Chondrocyte (in vitro differentiated cells): ENCODE data around the gene LRMDA. TPM values are rescaled to one million over a fixed set of nuclear protein-coding genes. Genes with fewer than 3 reads are reported as not detected.

Source experiments
- DNase-seq: peaks from one replicate; pipeline ENCODE4 v3.0.0; 2021; ENCODE audit warnings: mixed read lengths, low spot score
- H3K27ac Mint-ChIP-seq: one replicate; pipeline ENCODE4 v1.8.0; 2021; ENCODE audit warnings: mild to moderate bottlenecking, moderate library complexity, mixed read lengths; ENCODE audit not compliant: unreplicated experiment
- H3K27me3 Mint-ChIP-seq: 2 replicates; pipeline ENCODE4 v1.8.0; 2021; ENCODE audit warnings: low read depth, mixed read lengths
- H3K36me3 Mint-ChIP-seq: 2 replicates; pipeline ENCODE4 v1.8.0; 2021; ENCODE audit warnings: low read depth, mixed read lengths
- H3K4me1 Mint-ChIP-seq: 2 replicates; pipeline ENCODE4 v1.8.0; 2021; ENCODE audit warnings: low read depth, mild to moderate bottlenecking, mixed read lengths
- H3K4me3 Mint-ChIP-seq: one replicate; pipeline ENCODE4 v1.8.0; 2021; ENCODE audit warnings: mild to moderate bottlenecking, moderate library complexity, mixed read lengths; ENCODE audit not compliant: unreplicated experiment
- H3K9me3 Mint-ChIP-seq: 2 replicates; pipeline ENCODE4 v1.8.0; 2021; ENCODE audit warnings: low read depth, mixed read lengths
- total RNA-seq: library from RNA; stranded (reverse); gene quantifications from 3 replicates; pipeline ENCODE4 v1.2.1, GENCODE V29; 2021
- TF ChIP-seq, protein P1 (sequence below): fragments of 200-600 bp; sonication (generic); IDR thresholded peaks from 2 replicates; pipeline ENCODE4 v1.5.0; 2021; ENCODE audit warnings: antibody characterized with exemption, mild to moderate bottlenecking, moderate library complexity

LRMDA gene
- total RNA-seq, 1 donor from 2014 or later = 2.8 TPM

DNA sequence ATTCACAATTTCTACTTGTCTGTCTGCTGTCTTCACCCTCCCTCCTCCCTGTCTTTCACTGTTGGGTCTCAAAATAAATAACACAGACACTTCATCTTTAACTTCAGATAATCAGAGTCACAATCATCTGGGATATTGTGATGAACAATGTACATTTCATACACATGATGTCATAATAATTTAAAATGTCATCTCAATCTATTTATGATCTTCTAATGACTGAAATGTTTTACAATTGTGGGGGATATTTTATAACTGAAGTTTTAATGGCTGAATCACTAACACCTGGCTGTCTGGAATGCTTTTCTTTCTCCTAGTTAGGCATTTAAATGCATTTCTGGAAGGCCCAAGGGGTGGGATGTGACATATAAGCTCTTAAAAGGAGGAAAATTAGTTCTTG, 859.8 kb downstream of the LRMDA start:
- no peak overlapping the region for H3K4me3 Mint-ChIP-seq
- H3K27me3 Mint-ChIP-seq = no peaks in the 10 kb centered on the region
- H3K9me3 Mint-ChIP-seq = no peaks in the 10 kb centered on the region
- no peak for DNase-seq
- H3K4me1 Mint-ChIP-seq = peaks cover 11% of the 10 kb centered on the region
- TF ChIP-seq, protein P1, sequence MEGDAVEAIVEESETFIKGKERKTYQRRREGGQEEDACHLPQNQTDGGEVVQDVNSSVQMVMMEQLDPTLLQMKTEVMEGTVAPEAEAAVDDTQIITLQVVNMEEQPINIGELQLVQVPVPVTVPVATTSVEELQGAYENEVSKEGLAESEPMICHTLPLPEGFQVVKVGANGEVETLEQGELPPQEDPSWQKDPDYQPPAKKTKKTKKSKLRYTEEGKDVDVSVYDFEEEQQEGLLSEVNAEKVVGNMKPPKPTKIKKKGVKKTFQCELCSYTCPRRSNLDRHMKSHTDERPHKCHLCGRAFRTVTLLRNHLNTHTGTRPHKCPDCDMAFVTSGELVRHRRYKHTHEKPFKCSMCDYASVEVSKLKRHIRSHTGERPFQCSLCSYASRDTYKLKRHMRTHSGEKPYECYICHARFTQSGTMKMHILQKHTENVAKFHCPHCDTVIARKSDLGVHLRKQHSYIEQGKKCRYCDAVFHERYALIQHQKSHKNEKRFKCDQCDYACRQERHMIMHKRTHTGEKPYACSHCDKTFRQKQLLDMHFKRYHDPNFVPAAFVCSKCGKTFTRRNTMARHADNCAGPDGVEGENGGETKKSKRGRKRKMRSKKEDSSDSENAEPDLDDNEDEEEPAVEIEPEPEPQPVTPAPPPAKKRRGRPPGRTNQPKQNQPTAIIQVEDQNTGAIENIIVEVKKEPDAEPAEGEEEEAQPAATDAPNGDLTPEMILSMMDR = no peak
- H3K36me3 Mint-ChIP-seq = no peaks in the 10 kb centered on the region
- no peak overlapping the region for H3K27ac Mint-ChIP-seq

GRCh38 chr10:76291885-76292284, 860.5 kb downstream of the LRMDA start:
- no peak overlapping the region for H3K4me3 Mint-ChIP-seq
- no peaks in the 10 kb centered on the region for H3K27me3 Mint-ChIP-seq
- H3K4me1 Mint-ChIP-seq = peaks cover 11% of the 10 kb centered on the region
- DNase-seq = no peak
- TF ChIP-seq, protein P1 = no peak
- H3K9me3 Mint-ChIP-seq = no peaks in the 10 kb centered on the region
- no peaks in the 10 kb centered on the region for H3K36me3 Mint-ChIP-seq
- no peak overlapping the region for H3K27ac Mint-ChIP-seq

DNA sequence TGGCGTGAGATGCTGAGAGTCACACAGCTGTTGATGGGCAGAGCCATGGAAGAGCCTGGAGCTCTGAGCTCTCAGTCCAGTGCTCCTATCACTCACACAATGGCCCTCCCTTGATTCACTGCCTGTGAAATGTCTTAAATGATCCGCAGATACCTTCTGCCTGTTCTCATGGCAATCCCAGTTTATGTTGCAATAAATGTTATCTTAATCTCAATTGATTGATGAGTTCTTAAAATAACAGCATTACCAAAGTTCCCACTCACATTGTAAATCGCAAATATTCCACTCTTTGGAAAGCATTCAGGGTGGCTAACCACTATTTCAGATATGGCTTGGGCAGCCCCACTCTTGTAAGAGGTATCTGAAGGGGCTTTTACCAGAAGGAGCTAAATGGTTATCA, 865.5 kb downstream of the LRMDA start:
- TF ChIP-seq, protein P1 = no peak
- H3K27ac Mint-ChIP-seq = no peak overlapping the region
- peaks cover 10% of the 10 kb centered on the region for H3K4me1 Mint-ChIP-seq
- H3K36me3 Mint-ChIP-seq = no peaks in the 10 kb centered on the region
- H3K4me3 Mint-ChIP-seq = no peak overlapping the region
- no peaks in the 10 kb centered on the region for H3K27me3 Mint-ChIP-seq
- no peaks in the 10 kb centered on the region for H3K9me3 Mint-ChIP-seq
- DNase-seq = no peak

DNA sequence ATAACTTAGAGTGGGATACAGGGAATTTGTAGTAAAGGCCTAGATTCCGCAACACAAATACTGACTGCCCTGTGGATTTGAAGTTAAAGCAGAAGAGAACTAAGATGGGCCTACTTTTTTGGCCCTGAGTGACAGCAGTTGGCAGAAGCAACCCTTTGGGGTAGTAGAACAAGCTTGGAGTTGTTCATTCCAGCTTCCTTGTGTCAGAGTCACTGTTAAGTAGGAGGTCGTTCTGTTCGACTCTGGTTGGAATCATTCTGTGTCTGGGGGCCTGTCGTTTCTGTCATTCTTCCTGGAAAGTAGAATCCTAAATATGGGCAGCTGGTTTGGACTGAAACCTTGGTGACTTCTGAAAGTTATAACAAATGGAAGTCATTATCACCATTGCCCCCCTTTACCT, 865.9 kb downstream of the LRMDA start:
- Mint-ChIP-seq H3K27me3 (no peaks in the 10 kb centered on the region), H3K4me1 (peaks cover 14% of the 10 kb centered on the region), H3K9me3 (no peaks in the 10 kb centered on the region), H3K4me3 (no peak overlapping the region), H3K36me3 (no peaks in the 10 kb centered on the region), H3K27ac (no peak overlapping the region)
- TF ChIP-seq, protein P1 = no peak
- no peak for DNase-seq

DNA sequence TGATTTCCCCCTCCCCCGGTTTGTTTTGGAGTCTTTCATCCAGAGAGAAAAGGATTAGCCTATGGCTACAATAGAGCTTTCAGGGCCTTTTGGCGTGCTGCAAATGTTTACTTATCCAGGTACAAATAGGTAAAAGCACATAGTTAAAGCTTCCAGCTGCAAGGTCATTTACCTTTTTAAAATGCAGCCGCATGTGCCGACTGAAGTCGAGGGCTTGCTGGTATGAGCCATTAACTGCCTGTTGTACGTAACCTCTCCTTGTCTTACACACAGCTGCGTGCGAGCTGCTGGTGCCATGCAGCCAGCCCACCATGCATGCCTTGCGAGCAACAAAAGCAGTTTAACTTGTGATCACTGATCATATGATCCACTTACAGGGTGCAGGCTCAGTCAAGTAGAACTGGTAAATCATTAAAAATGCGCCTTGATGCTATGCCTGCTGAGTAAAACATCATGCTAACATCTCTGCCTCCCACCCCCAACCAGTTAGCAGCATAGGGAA, 866.4 kb downstream of the LRMDA start:
- no peaks in the 10 kb centered on the region for H3K27me3 Mint-ChIP-seq
- peaks cover 19% of the 10 kb centered on the region for H3K4me1 Mint-ChIP-seq
- TF ChIP-seq, protein P1 = no peak
- H3K9me3 Mint-ChIP-seq = no peaks in the 10 kb centered on the region
- no peaks in the 10 kb centered on the region for H3K36me3 Mint-ChIP-seq
- DNase-seq = no peak
- no peak overlapping the region for H3K27ac Mint-ChIP-seq
- no peak overlapping the region for H3K4me3 Mint-ChIP-seq
